B cell (primary cell): ENCODE measurements around the gene ARF6. TPM values are rescaled to one million over a fixed set of nuclear protein-coding genes. Genes with fewer than 3 reads are reported as not detected.
A peak's percentile ranks its signal among the peaks of the same experiment; 100 is the strongest.

Experiments used
- ATAC-seq: fragments of 200-7000 bp; cut with Tn5 transposase; one replicate; pipeline ENCODE4 v1.10.0; 2021; ENCODE audit warnings: low read depth, mild to moderate bottlenecking, moderate number of reproducible peaks, moderate library complexity
- CTCF ChIA-PET: fragments of 350-600 bp; sonication (Branson Sonifier 250); formaldehyde crosslinking; loops from one replicate; lab custom pipeline; 2021; ENCODE audit warnings: antibody characterized with exemption, inconsistent platforms; lab: Charles Lee
- POLR2A ChIA-PET: fragments of 350-600 bp; sonication (Branson Sonifier 250); formaldehyde crosslinking; loops from one replicate; lab custom pipeline; 2021; ENCODE audit warnings: antibody characterized with exemption; lab: Charles Lee
- DNase-seq: peaks from one replicate; pipeline ENCODE4 v3.0.0; 2013
- H2AFZ ChIP-seq: 2 replicates; pipeline ENCODE4 v1.6.1; 2012; ENCODE audit warnings: mild to moderate bottlenecking, low read depth, low read length; ENCODE audit not compliant: insufficient read depth, poor library complexity, severe bottlenecking
- H3K27ac ChIP-seq, 2 donors: 1 replicate in 1 of 2; 2 replicates in 1 of 2; pipeline ENCODE4 v1.5.1; 2012 to 2013; ENCODE audit warnings: low read length in 2 of 2, mild to moderate bottlenecking in 2 of 2, moderate library complexity in 1 of 2
- H3K27me3 ChIP-seq, 4 experiments: fragments of 200-600 bp in 1 of 4; sonication (generic) in 1 of 4; replicated peaks in 1 of 4; 1 replicate in 2 of 4; 2 replicates in 2 of 4; pipeline versions ENCODE4 v1.6.1 to v1.7.0; 2013 to 2016; ENCODE audit warnings: low read length in 3 of 4, mild to moderate bottlenecking in 2 of 4, mixed read lengths in 1 of 4, moderate library complexity in 1 of 4; ENCODE audit not compliant: insufficient read depth in 4 of 4, control insufficient read depth in 3 of 4; ENCODE audit errors: control extremely low read depth in 1 of 4
- H3K36me3 ChIP-seq, 2 experiments: replicated peaks in 1 of 2; 1 replicate in 1 of 2; 2 replicates in 1 of 2; pipeline versions ENCODE4 v1.6.1 to v1.7.1; 2013; ENCODE audit warnings: low read length in 1 of 2; ENCODE audit not compliant: insufficient read depth in 2 of 2, control insufficient read depth in 1 of 2; ENCODE audit errors: control extremely low read depth in 1 of 2, extremely low read depth in 1 of 2
- H3K4me1 ChIP-seq, 2 donors: fragments of 200-600 bp in 1 of 2; sonication (generic) in 1 of 2; 1 replicate in 1 of 2; 2 replicates in 1 of 2; pipeline versions ENCODE4 v1.5.1 to v1.6.1; 2013 to 2017; ENCODE audit warnings: low read length in 2 of 2; ENCODE audit not compliant: control insufficient read depth in 2 of 2, insufficient read depth in 2 of 2
- H3K4me2 ChIP-seq: replicated peaks from 2 replicates; pipeline ENCODE3; 2012; ENCODE audit warnings: mild to moderate bottlenecking, low read depth, low read length; ENCODE audit not compliant: poor library complexity, severe bottlenecking
- H3K4me3 ChIP-seq, 5 experiments: fragments of 200-600 bp in 1 of 5; sonication (generic) in 1 of 5; 1 replicate in 3 of 5; 2 replicates in 2 of 5; pipeline versions ENCODE4 v1.5.1 to v1.7.0; 2011 to 2016; ENCODE audit warnings: low read length in 4 of 5, mild to moderate bottlenecking in 4 of 5, low read depth in 2 of 5, control low read depth in 1 of 5, moderate library complexity in 1 of 5; ENCODE audit not compliant: insufficient read depth in 1 of 5; ENCODE audit errors: control extremely low read depth in 1 of 5, extremely low read depth in 1 of 5
- H3K79me2 ChIP-seq: fragments of 200-600 bp; sonication (generic); one replicate; pipeline ENCODE4 v1.6.0; 2016; ENCODE audit warnings: low read length; ENCODE audit not compliant: control insufficient read depth, insufficient read depth
- H3K9ac ChIP-seq: fragments of 200-600 bp; sonication (generic); 2 replicates; pipeline ENCODE4 v1.6.1; 2017; ENCODE audit warnings: mild to moderate bottlenecking, low read length, moderate library complexity
- H3K9me3 ChIP-seq, 3 donors: one replicate each; pipeline versions ENCODE4 v1.6.1 to v1.7.1; 2013; ENCODE audit warnings: low read length in 2 of 3; ENCODE audit not compliant: control insufficient read depth in 2 of 3, insufficient read depth in 1 of 3; ENCODE audit errors: control extremely low read depth in 1 of 3
- H4K20me1 ChIP-seq: 2 replicates; pipeline ENCODE4 v1.6.0; 2012; ENCODE audit warnings: mild to moderate bottlenecking, low read length; ENCODE audit not compliant: insufficient read depth, control insufficient read depth, poor library complexity, severe bottlenecking
- H3K27ac Mint-ChIP-seq: one replicate; pipeline ENCODE4 v1.8.0; 2021; ENCODE audit warnings: mixed read lengths
- H3K27me3 Mint-ChIP-seq: one replicate; pipeline ENCODE4 v1.8.0; 2021; ENCODE audit warnings: mixed read lengths
- H3K4me1 Mint-ChIP-seq: one replicate; pipeline ENCODE4 v1.8.0; 2021; ENCODE audit warnings: mixed read lengths
- H3K4me3 Mint-ChIP-seq: one replicate; pipeline ENCODE4 v1.8.0; 2021; ENCODE audit warnings: mixed read lengths
- H3K9me3 Mint-ChIP-seq: one replicate; pipeline ENCODE4 v1.8.0; 2022; ENCODE audit warnings: mixed read lengths; ENCODE audit not compliant: insufficient read depth
- EZH2 ChIP-seq: IDR thresholded peaks from 2 replicates; pipeline ENCODE4 v1.6.1; 2012; ENCODE audit warnings: borderline replicate concordance, low read depth, mild to moderate bottlenecking, moderate library complexity, low read length; ENCODE audit not compliant: insufficient read depth, poor library complexity, severe bottlenecking
- WGBS: methylation state at CpG from one replicate; pipeline ENCODE4 v1.1.5; 2013; ENCODE audit warnings: missing lambda C conversion rate; ENCODE audit not compliant: insufficient coverage; 5-methylcytosine and 5-hydroxymethylcytosine counted together
- intact Hi-C: fragments of 100-400 bp; cut with micrococcal nuclease; formaldehyde crosslinking; loops from one replicate; pipeline ENCODE4 v1.10.0; 2022
- polyA plus RNA-seq: library from polyadenylated mRNA; depleted of rRNA; stranded (reverse); fragments of >200 nt; gene quantifications from 2 replicates; pipeline ENCODE4 v1.2.3, GENCODE V29; 2012
- total RNA-seq, 2 donors: library from RNA; stranded (reverse); fragments of 120-200 nt in 1 of 2; gene quantifications; 1 replicate in 1 of 2; 2 replicates in 1 of 2; pipeline versions ENCODE4 v1.2.3 to v1.2.4, GENCODE V29; 2013 to 2022
- TF ChIP-seq, protein P1 (sequence below): fragments of 200-600 bp; IDR thresholded peaks from one replicate; pipeline ENCODE4 v1.8.0; 2022; ENCODE audit warnings: antibody characterized with exemption, mild to moderate bottlenecking

Gene ARF6
- total and polyA plus RNA-seq, 2 donors (not counting 1 experiment from before 2014, with no cell fraction given) = 96.6 to 135 TPM

DNA sequence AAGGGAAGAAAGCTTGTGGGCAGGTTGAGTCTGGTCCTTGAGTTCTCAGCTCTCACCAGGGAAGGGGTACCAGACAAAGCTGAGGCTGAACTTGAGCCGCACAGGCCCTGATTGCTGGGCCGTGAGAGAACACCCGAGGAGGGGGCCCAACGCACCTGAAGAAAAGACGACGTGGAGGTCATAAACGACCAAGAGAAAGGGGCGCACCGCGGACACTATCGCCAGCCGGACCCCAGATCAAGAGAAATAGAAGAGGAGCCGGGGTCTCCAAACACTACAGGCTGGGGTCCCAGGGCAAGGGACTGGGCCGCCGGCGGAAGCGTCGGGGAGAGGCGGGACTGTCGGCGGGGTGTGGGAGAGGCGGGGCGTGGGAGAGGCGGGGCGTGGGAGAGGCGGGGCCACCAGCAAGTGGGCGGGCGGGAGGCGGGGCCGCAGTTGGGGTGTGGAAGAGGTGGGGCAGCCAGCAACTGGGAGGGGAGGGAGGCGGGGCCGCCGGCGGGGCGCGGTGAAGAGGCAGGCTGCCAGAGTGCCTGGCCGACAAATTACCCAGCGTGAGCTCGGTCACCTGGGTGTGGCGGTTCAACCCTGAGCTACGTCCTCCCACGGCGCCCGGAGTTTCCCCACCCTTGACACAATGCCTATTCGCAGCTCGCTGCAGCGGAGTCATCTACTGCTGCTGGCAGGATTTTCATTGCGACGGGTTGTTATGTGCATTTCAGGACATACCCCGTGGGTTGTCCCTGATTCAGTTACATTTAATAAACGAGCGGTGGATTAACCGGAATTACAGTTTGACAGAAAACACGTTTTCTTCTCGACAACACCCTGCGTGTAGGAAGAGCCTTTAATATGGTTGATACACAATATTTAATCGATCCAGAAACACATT is 24.8 kb upstream of the ARF6 start:
- POLR2A ChIA-PET = interaction anchor here (0.6 to 3.9 kb wide), 24 partner anchors 13 to 370 kb away, joined by 3 to 45 read pairs (median 4); partner anchors contain the start of genes ARF6, MGAT2, RPL36AL and VCPKMT
- Histone ChIP-seq H3K27ac (peak overlapping the region; percentile 89 to 96), H3K9ac (peak overlapping the region; percentile 78), H3K4me2 (peak overlapping the region; percentile 83), H2AFZ (peak overlapping the region; percentile 77), H3K4me1 (peaks cover 60 to 66% of the 10 kb centered on the region in 2 donors), H4K20me1 (no peaks in the 10 kb centered on the region), H3K36me3 (no peaks in the 10 kb centered on the region), H3K27me3 (no peaks in the 10 kb centered on the region), H3K9me3 (no peaks in the 10 kb centered on the region), H3K4me3 (peak overlapping the region; percentile 47 to 72 (median 62)), H3K79me2 (peaks cover 25% of the 10 kb centered on the region)
- peak; percentile 98 for DNase-seq
- ATAC-seq = peak; percentile 87
- TF ChIP-seq, protein P1, sequence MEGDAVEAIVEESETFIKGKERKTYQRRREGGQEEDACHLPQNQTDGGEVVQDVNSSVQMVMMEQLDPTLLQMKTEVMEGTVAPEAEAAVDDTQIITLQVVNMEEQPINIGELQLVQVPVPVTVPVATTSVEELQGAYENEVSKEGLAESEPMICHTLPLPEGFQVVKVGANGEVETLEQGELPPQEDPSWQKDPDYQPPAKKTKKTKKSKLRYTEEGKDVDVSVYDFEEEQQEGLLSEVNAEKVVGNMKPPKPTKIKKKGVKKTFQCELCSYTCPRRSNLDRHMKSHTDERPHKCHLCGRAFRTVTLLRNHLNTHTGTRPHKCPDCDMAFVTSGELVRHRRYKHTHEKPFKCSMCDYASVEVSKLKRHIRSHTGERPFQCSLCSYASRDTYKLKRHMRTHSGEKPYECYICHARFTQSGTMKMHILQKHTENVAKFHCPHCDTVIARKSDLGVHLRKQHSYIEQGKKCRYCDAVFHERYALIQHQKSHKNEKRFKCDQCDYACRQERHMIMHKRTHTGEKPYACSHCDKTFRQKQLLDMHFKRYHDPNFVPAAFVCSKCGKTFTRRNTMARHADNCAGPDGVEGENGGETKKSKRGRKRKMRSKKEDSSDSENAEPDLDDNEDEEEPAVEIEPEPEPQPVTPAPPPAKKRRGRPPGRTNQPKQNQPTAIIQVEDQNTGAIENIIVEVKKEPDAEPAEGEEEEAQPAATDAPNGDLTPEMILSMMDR = no peak
- TF ChIP-seq EZH2 = no peak
- Mint-ChIP-seq H3K27ac (peak overlapping the region; percentile 99), H3K4me1 (peaks cover 39% of the 10 kb centered on the region), H3K27me3 (no peaks in the 10 kb centered on the region), H3K4me3 (peak overlapping the region; percentile 91), H3K9me3 (no peaks in the 10 kb centered on the region)
- CTCF ChIA-PET = interaction anchor here (0.6 to 10.0 kb wide), 24 partner anchors 8 to 992 kb away, joined by 3 to 182 read pairs (median 4); partner anchors contain the start of genes ARF6, NEMF, RPS29 and VCPKMT
- intact Hi-C loops = loop anchor here (1.0 to 10.0 kb wide), 4 partner anchors 24 to 957 kb away; no protein-coding TSS in a partner anchor
- WGBS = 1% methylated on average over 42 of the region's 57 CpGs
